Stimulated activated CD8-positive, alpha-beta memory T cell treated with anti-CD3 and anti-CD28 coated beads, Interleukin-2, amount 100 ng/mL, for 48 hours (primary cell): ENCODE results near the gene HOXC11.

Source experiments
- DNase-seq, 2 donors: peaks; one replicate each; pipeline ENCODE4 v3.0.0-alpha.2; 2020; ENCODE audit warnings: low read depth in 2 of 2

The HOXC11 gene

GRCh38 chr12:54009171-54010052, 36.5 kb downstream of the HOXC11 start:
- no peak for DNase-seq

- no peak for DNase-seq
Observed at GRCh38 chr12:54010053-54010971, 37.4 kb downstream of the HOXC11 start.

- DNase-seq: no peak
Observed at GRCh38 chr12:54010972-54011664, 38.2 kb downstream of the HOXC11 start.

GRCh38 chr12:54011665-54012532, 39.0 kb downstream of the HOXC11 start:
- no peak for DNase-seq

GRCh38 chr12:54012631-54013409, 39.9 kb downstream of the HOXC11 start:
- DNase-seq: no peak

- DNase-seq: no peak
Observed at GRCh38 chr12:54014377-54015017, 41.6 kb downstream of the HOXC11 start.

- no peak for DNase-seq
Observed at GRCh38 chr12:54015018-54015931, 42.3 kb downstream of the HOXC11 start.

GRCh38 chr12:54016051-54016450, 43.1 kb downstream of the HOXC11 start:
- DNase-seq: no peak

- DNase-seq: no peak
Observed at GRCh38 chr12:54016478-54016964, 43.6 kb downstream of the HOXC11 start.

GRCh38 chr12:54017027-54017788, 44.3 kb downstream of the HOXC11 start:
- DNase-seq: no peak

GRCh38 chr12:54017878-54018467, 45.0 kb downstream of the HOXC11 start:
- DNase-seq: peak; percentile 56 to 62

- DNase-seq: no peak
Observed at GRCh38 chr12:54018468-54018984, 45.6 kb downstream of the HOXC11 start.

- DNase-seq: no peak
Observed at GRCh38 chr12:54019091-54019811, 46.3 kb downstream of the HOXC11 start.

- no peak for DNase-seq
Observed at GRCh38 chr12:54019924-54020590, 47.1 kb downstream of the HOXC11 start.

- no peak for DNase-seq
Observed at GRCh38 chr12:54020591-54021405, 47.9 kb downstream of the HOXC11 start.
